VCaP (cell line): ENCODE measurements around the gene MAGT1.
A peak's percentile ranks its signal among the peaks of the same experiment; 100 is the strongest.
"Not testable (repeated sequence)": the region's sequence is repeated elsewhere in the genome, so short reads cannot be mapped to it uniquely, and the experiment has no call there.

Source experiments
- H3K27ac ChIP-seq: fragments of 450-650 bp; 2 replicates; pipeline ENCODE4 v1.5.1; 2017
- CTCF ChIP-seq: fragments of 450-650 bp; conservative IDR thresholded peaks from 2 replicates; pipeline ENCODE4 v1.5.1; 2017; ENCODE audit warnings: mild to moderate bottlenecking, moderate library complexity

MAGT1 gene

GRCh38 chrX:77894921-77895886 is at the start of gene MAGT1:
Gene MAGT1 (minus strand): TSS chrX:77895435. CDS start chrX:77895410, 25 bp downstream.
- peak within 1 kb of the TSS; percentile 81 for H3K27ac ChIP-seq
- no peak for TF ChIP-seq CTCF

DNA sequence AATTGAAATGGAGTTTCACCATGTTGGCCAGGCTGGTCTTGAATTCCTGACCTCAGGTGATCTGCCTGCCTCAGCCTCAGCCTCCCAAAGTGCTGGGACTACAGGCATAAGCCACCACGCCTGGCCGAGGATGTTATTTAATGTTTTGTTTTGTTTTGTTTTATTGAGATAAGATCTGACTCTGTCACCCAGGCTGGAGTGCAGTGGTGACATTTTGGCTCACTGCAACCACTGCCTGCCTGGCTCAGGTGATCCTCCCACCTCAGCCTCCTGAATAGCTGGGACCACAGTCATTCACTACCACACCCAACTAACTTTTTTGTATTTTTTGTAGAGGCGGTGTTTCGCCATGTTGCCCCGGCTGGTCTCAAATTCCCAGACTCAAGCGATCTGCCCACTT is 49.8 kb upstream of the MAGT1 start:
- H3K27ac ChIP-seq, result not testable (repeated sequence)

- no peak for TF ChIP-seq CTCF
- peak overlapping the region; percentile 72 for H3K27ac ChIP-seq
These were observed 42.9 kb upstream of the MAGT1 start for GRCh38 chrX:77938083-77938680.

GRCh38 chrX:77937291-77937690 is 42.1 kb upstream of the MAGT1 start:
- peak overlapping the region; percentile 72 for H3K27ac ChIP-seq
- no peak for TF ChIP-seq CTCF

- TF ChIP-seq CTCF, result no peak
- H3K27ac ChIP-seq, result peak overlapping the region; percentile 72
These were observed 41.1 kb upstream of the MAGT1 start for GRCh38 chrX:77936299-77936698.

DNA sequence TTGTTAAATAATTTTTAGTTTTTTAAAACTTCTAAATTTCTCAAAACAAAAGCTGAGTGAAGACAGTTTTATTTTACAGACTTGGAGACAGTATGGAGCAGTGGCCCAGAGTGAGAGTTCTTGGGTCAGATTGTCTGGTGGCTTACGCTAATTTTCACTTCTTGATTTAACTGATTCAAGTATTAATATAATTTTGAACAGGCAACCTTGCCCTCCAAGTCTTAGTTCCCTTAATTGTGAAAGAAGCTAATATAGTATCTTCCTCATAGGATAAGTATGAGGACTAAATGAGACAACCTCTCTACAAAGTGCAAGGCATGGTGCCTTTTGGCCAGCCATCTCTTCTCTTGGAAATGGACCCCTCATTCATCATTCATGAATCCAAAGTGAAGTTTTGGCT is 40.7 kb upstream of the MAGT1 start:
- no peak for TF ChIP-seq CTCF

GRCh38 chrX:77930581-77930980 is 35.3 kb upstream of the MAGT1 start:
- no peak overlapping the region for H3K27ac ChIP-seq
- no peak for TF ChIP-seq CTCF

More for the DNA sequence above, 40.7 kb upstream of the MAGT1 start:
- peak overlapping the region; percentile 72 for H3K27ac ChIP-seq

DNA sequence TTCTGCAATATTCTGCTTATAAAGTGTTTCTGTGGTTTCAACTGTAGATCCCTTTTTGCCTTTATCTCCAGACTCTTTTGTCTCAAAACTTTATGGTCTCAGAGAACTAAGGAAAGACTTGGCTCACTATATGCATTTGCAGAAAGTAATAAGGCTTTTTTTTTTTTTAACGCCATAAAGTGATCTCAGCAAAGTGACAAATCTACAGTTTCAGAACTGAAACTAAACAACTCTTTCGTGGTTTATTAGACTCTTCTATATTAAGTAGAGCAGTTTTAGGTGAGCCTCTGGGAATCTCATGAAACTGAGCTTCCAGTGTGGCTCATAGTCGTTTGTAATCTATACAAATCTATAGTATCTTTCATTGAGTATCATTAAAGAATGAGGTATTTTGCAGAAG is 30.5 kb upstream of the MAGT1 start:
- no peak overlapping the region for H3K27ac ChIP-seq
- TF ChIP-seq CTCF, result no peak
